ENCODE results near the gene RETREG2. TPM values are rescaled to one million over a fixed set of nuclear protein-coding genes. Genes with fewer than 3 reads are reported as not detected.

The RETREG2 gene
- polyA plus RNA-seq, 1 experiment = 131 TPM

GRCh38 chr2:219181531-219181930, 3.5 kb downstream of the RETREG2 start:
- H3K4me3 ChIP-seq (ENCODE audit: low read depth, low read length) = no peak overlapping the region
- H3K36me3 ChIP-seq (ENCODE audit: control insufficient read depth, insufficient read depth, low read length) = peaks cover 37% of the 10 kb centered on the region
- TF ChIP-seq, protein P1, sequence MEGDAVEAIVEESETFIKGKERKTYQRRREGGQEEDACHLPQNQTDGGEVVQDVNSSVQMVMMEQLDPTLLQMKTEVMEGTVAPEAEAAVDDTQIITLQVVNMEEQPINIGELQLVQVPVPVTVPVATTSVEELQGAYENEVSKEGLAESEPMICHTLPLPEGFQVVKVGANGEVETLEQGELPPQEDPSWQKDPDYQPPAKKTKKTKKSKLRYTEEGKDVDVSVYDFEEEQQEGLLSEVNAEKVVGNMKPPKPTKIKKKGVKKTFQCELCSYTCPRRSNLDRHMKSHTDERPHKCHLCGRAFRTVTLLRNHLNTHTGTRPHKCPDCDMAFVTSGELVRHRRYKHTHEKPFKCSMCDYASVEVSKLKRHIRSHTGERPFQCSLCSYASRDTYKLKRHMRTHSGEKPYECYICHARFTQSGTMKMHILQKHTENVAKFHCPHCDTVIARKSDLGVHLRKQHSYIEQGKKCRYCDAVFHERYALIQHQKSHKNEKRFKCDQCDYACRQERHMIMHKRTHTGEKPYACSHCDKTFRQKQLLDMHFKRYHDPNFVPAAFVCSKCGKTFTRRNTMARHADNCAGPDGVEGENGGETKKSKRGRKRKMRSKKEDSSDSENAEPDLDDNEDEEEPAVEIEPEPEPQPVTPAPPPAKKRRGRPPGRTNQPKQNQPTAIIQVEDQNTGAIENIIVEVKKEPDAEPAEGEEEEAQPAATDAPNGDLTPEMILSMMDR (IDR thresholded peaks at IDR 0.05; ENCODE audit: insufficient read depth, low read depth, low read length) = no peak
- CTCF ChIA-PET = interaction anchor here (1.0 to 2.7 kb wide), 6 partner anchors 11 to 348 kb away, joined by 3 to 13 read pairs (median 4); partner anchors contain the start of gene SLC23A3
- H3K27me3 ChIP-seq (ENCODE audit: control insufficient read depth, insufficient read depth, low read length) = no peaks in the 10 kb centered on the region
- no peak for DNase-seq (ENCODE audit: low read depth)
- POLR2A ChIA-PET = no interaction called here

- TF ChIP-seq, protein P1 (IDR thresholded peaks at IDR 0.05; ENCODE audit: insufficient read depth, low read depth, low read length) = no peak
- ChIA-PET POLR2A (no interaction called here), CTCF (interaction anchor here (1.6 to 2.7 kb wide), 4 partner anchors 10 to 95 kb away, joined by 4 to 13 read pairs (median 6); partner anchors contain the start of gene SLC23A3)
- H3K4me3 ChIP-seq (ENCODE audit: low read depth, low read length) = no peak overlapping the region
- DNase-seq (ENCODE audit: low read depth) = no peak
- H3K36me3 ChIP-seq (ENCODE audit: control insufficient read depth, insufficient read depth, low read length) = peaks cover 37% of the 10 kb centered on the region
- H3K27me3 ChIP-seq (ENCODE audit: control insufficient read depth, insufficient read depth, low read length) = no peaks in the 10 kb centered on the region
Measured at GRCh38 chr2:219182331-219183150, 4.5 kb downstream of the RETREG2 start.

DNA sequence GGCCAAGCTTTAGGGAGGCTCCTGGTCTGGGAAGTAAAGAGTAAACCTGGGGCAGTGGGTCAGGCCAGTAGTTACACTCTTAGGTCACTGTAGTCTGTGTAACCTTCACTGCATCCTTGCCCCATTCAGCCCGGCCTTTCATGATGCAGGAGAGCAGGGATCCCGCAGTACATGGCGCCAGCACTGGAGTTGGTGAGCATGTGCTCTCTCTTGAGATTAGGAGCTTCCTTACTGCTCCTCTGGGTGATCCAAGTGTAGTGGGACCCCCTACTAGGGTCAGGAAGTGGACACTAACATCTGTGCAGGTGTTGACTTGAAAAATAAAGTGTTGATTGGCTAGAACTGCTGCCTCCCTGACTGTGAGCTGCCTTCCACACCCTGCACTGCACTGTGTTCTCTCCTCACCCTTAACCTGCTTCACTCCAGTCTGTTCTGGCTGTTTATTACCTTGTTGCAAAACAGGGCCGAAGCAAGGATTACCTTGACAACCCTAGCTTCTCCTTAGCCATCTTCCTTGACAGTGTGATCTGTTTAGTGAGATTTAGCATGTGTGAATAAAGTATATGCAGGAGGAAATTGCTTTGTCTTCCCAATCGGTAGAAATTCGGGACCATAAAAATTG, 5.2 kb downstream of the RETREG2 start:
- no peak for DNase-seq (ENCODE audit: low read depth)
- Histone ChIP-seq H3K27me3 (ENCODE audit: control insufficient read depth, insufficient read depth, low read length) (no peaks in the 10 kb centered on the region), H3K36me3 (ENCODE audit: control insufficient read depth, insufficient read depth, low read length) (peaks cover 37% of the 10 kb centered on the region), H3K4me3 (ENCODE audit: low read depth, low read length) (no peak overlapping the region)
- POLR2A ChIA-PET = no interaction called here
- CTCF ChIA-PET = interaction anchor here (1.6 to 2.7 kb wide), 3 partner anchors 10 to 35 kb away, joined by 4 to 13 read pairs (median 4); partner anchors contain the start of gene SLC23A3
- TF ChIP-seq, protein P1 (IDR thresholded peaks at IDR 0.05; ENCODE audit: insufficient read depth, low read depth, low read length) = no peak

GRCh38 chr2:219184121-219184520, 6.0 kb downstream of the RETREG2 start:
- POLR2A ChIA-PET = no interaction called here
- no peak for DNase-seq (ENCODE audit: low read depth)
- TF ChIP-seq, protein P1 (IDR thresholded peaks at IDR 0.05; ENCODE audit: insufficient read depth, low read depth, low read length) = no peak
- Histone ChIP-seq H3K4me3 (ENCODE audit: low read depth, low read length) (no peak overlapping the region), H3K27me3 (ENCODE audit: control insufficient read depth, insufficient read depth, low read length) (no peaks in the 10 kb centered on the region), H3K36me3 (ENCODE audit: control insufficient read depth, insufficient read depth, low read length) (peaks cover 37% of the 10 kb centered on the region)
- CTCF ChIA-PET = no interaction called here

DNA sequence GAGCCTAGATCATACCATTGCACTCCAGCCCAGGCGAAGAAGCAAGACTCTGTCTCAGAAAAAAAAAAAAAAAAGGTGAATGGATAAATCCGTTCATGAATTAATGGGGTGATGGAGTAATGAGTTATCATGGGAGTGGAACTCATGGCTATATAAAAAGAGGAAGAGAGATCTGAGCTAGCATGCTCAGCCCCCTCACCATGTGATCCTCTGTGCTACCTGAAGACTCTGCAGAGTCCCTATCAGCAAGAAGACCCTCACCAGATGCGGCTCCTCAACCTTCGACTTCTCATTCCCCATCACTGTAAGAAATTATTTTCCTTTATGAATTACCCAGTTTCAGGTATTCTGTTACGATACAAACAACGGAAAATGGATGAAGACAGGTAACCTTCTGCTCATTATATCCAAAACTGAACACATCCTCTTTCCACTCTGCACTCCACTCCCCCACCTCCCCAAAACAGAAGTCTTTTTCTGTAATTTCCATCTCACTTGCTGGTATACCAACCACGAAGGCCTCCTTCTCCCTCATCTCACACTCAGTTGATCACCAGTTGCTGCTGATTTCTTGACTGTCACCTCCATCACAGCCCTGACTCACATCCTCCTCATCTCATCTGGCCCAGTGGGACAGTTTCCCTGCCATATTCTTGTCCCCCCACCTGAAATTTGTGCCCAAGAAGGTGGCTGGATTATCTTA, 8.8 kb downstream of the RETREG2 start:
- no peak for DNase-seq (ENCODE audit: low read depth)
- Histone ChIP-seq H3K36me3 (ENCODE audit: control insufficient read depth, insufficient read depth, low read length) (peaks cover 16% of the 10 kb centered on the region), H3K4me3 (ENCODE audit: low read depth, low read length) (no peak overlapping the region), H3K27me3 (ENCODE audit: control insufficient read depth, insufficient read depth, low read length) (no peaks in the 10 kb centered on the region)
- TF ChIP-seq, protein P1 (IDR thresholded peaks at IDR 0.05; ENCODE audit: insufficient read depth, low read depth, low read length) = no peak
- ChIA-PET POLR2A (no interaction called here), CTCF (no interaction called here)

Measured in BJ (cell line).